ENCODE data around the gene ZNF436. TPM values are rescaled to one million over a fixed set of nuclear protein-coding genes. Genes with fewer than 3 reads are reported as not detected.

ZNF436 gene
- total and polyA plus RNA-seq, 9 of the 15 experiments (the other 6 are each of a cell fraction or from before 2014, with no cell fraction given), result 2.1 to 11.3 (median 6.8) TPM

GRCh38 chr1:23367791-23368561, 1.7 kb downstream of the ZNF436 start (continued):
- TF ChIP-seq YY1 (IDR thresholded peaks at IDR 0.05; ENCODE audit: borderline replicate concordance in 1 of 3, control insufficient read depth in 1 of 3, extremely low read depth in 1 of 3, insufficient read depth in 3 of 3, insufficient read length in 1 of 3, insufficient replicate concordance in 2 of 3, low read depth in 1 of 3, low read length in 2 of 3) (peak in 2 of 3 experiments; percentile 62 to 75), PRDM10 (IDR thresholded peaks at IDR 0.05; ENCODE audit: partially characterized antibody) (peak; percentile 48), L3MBTL2 (IDR thresholded peaks at IDR 0.05) (no peak; the same call in none of the 2 replicates), NBN (IDR thresholded peaks at IDR 0.05; ENCODE audit: low read depth) (peak; percentile 60; the same call in 1 of the 2 replicates), BHLHE40 (IDR thresholded peaks at IDR 0.05; ENCODE audit: low read length) (no peak), PKNOX1 (IDR thresholded peaks at IDR 0.05) (peak; percentile 99), SRF (CRISPR knock-in tag; IDR thresholded peaks at IDR 0.05) (peak in 1 of 2 experiments; percentile 93; a peak in 1 of 4 replicates), NUFIP1 (IDR thresholded peaks at IDR 0.05; ENCODE audit: partially characterized antibody) (no peak), NKRF (IDR thresholded peaks at IDR 0.05; ENCODE audit: borderline replicate concordance) (peak; percentile 66; the same call in 1 of the 2 replicates), E4F1 (CRISPR knock-in tag; IDR thresholded peaks at IDR 0.05; ENCODE audit: borderline replicate concordance) (no peak), SIX5 (IDR thresholded peaks at IDR 0.05; ENCODE audit: borderline replicate concordance in 1 of 2, insufficient read depth in 1 of 2, low read depth in 1 of 2, low read length in 2 of 2) (peak; percentile 83 to 88), CHAMP1 (IDR thresholded peaks at IDR 0.05) (no peak), RB1 (IDR thresholded peaks at IDR 0.05; ENCODE audit: low read depth) (peak; percentile 90)
